K562 (cell line): ENCODE data around the gene TRRAP. TPM values are rescaled to one million over a fixed set of nuclear protein-coding genes. Genes with fewer than 3 reads are reported as not detected.

Experiments
- ATAC-seq: fragments of 200-7000 bp; cut with Tn5 transposase; 3 replicates; pipeline ENCODE4 v1.9.1; 2020; ENCODE audit warnings: moderate library complexity
- BruUV-seq: library from RNA; stranded (reverse); fragments of 400-500 nt; replicated peaks from 2 replicates; lab custom pipeline; 2021; lab: Mats Ljungman, UMichigan
- CTCF ChIA-PET: fragments of 300-600 bp; formaldehyde crosslinking; extraction: SDS; loops from one replicate; lab custom pipeline; 2021; ENCODE audit warnings: low intra/inter-chr PET ratio; lab: Yijun Ruan, JAX
- POLR2A ChIA-PET: fragments of 300-600, 350-650 bp; sonication (Branson Sonifier 250); formaldehyde crosslinking; extraction: SDS; loops from one replicate; lab custom pipeline; 2021; ENCODE audit warnings: antibody characterized with exemption, inconsistent platforms; lab: Yijun Ruan, JAX
- DNase-seq, 4 experiments: peaks; one replicate each; pipeline versions ENCODE4 v3.0.0 to v3.0.0-alpha.2; 2011 to 2018; ENCODE audit warnings: low spot score in 3 of 4, mixed read lengths in 3 of 4; ENCODE audit errors: extremely low read depth in 1 of 4
- FAIRE-seq: peaks from 2 replicates; lab custom pipeline; 2011; peaks lifted over from hg19 to GRCh38; lab: Jason Lieb, UNC
- H2AFZ ChIP-seq: 2 replicates; pipeline ENCODE4 v1.6.0; 2011; ENCODE audit warnings: low read depth, low read length, control low read depth, inconsistent platforms
- H3K27ac ChIP-seq: fragments of 200-600 bp; 3 replicates; pipeline ENCODE4 v1.8.0; 2011; ENCODE audit warnings: low read depth, mild to moderate bottlenecking, control low read depth, inconsistent platforms, low read length, moderate library complexity, mixed read lengths; ENCODE audit errors: extremely low read depth
- H3K27me3 ChIP-seq, 2 experiments: fragments of 300-600 bp in 1 of 2; 2 replicates in 1 of 2; 3 replicates in 1 of 2; pipeline versions ENCODE4 v1.6.0 to v1.8.0; 2011; ENCODE audit warnings: inconsistent platforms in 2 of 2, low read length in 2 of 2, mild to moderate bottlenecking in 1 of 2, mixed read lengths in 1 of 2, moderate library complexity in 1 of 2; ENCODE audit not compliant: control insufficient read depth in 2 of 2, insufficient read depth in 2 of 2
- H3K36me3 ChIP-seq: fragments of 300-600 bp; 3 replicates; pipeline ENCODE4 v1.8.0; 2011; ENCODE audit warnings: mild to moderate bottlenecking, low read length, inconsistent platforms; ENCODE audit not compliant: control insufficient read depth, insufficient read depth
- H3K4me1 ChIP-seq, 2 experiments: fragments of 200-600 bp in 1 of 2; replicated peaks in 1 of 2; 2 replicates in 1 of 2; 3 replicates in 1 of 2; pipeline versions ENCODE4 v1.5.1 to v1.8.0; 2011; ENCODE audit warnings: inconsistent platforms in 2 of 2, low read length in 2 of 2, mild to moderate bottlenecking in 1 of 2, mixed read lengths in 1 of 2, moderate library complexity in 1 of 2; ENCODE audit not compliant: control insufficient read depth in 2 of 2, insufficient read depth in 2 of 2
- H3K4me2 ChIP-seq: 2 replicates; pipeline ENCODE4 v1.6.1; 2011; ENCODE audit warnings: low read length, control low read depth, inconsistent platforms, mixed read lengths; ENCODE audit not compliant: insufficient read depth
- H3K4me3 ChIP-seq: fragments of 200-600 bp; sonication (generic), shearing (Covaris generic); 2 replicates; pipeline ENCODE4 v1.5.1; 2016; ENCODE audit warnings: control low read depth, inconsistent platforms
- H3K79me2 ChIP-seq: fragments of 200-600 bp; 3 replicates; pipeline ENCODE4 v1.8.0; 2011; ENCODE audit warnings: low read length, inconsistent platforms; ENCODE audit not compliant: control insufficient read depth, insufficient read depth
- H3K9ac ChIP-seq, 2 experiments: 2 replicates each; pipeline versions ENCODE4 v1.6.0 to v1.6.1; 2011; ENCODE audit warnings: low read depth in 2 of 2, low read length in 2 of 2, control low read depth in 1 of 2, inconsistent platforms in 1 of 2, mild to moderate bottlenecking in 1 of 2, mixed read lengths in 1 of 2; ENCODE audit not compliant: insufficient read depth in 1 of 2
- H3K9me1 ChIP-seq: one replicate; pipeline ENCODE4 v1.6.0; 2011; ENCODE audit warnings: inconsistent platforms, mild to moderate bottlenecking, low read length, moderate library complexity; ENCODE audit not compliant: control insufficient read depth, insufficient read depth
- H3K9me3 ChIP-seq: replicated peaks from 2 replicates; pipeline ENCODE4 v1.5.1; 2011; ENCODE audit warnings: low read depth, low read length, inconsistent platforms; ENCODE audit not compliant: control insufficient read depth, insufficient read depth
- H4K20me1 ChIP-seq: replicated peaks from 2 replicates; pipeline ENCODE4 v1.6.1; 2011; ENCODE audit warnings: low read length, inconsistent platforms, mixed read lengths; ENCODE audit not compliant: control insufficient read depth, insufficient read depth
- HDAC8 ChIP-seq: fragments of 450-650 bp; IDR thresholded peaks from 2 replicates; pipeline ENCODE4 v1.6.1; 2016; ENCODE audit warnings: mild to moderate bottlenecking, missing genetic modification characterization, moderate library complexity, missing compliant biosample characterization
- HMGN3 ChIP-seq: IDR thresholded peaks from 2 replicates; pipeline ENCODE4 v1.6.1; 2011; ENCODE audit warnings: borderline replicate concordance, low read depth, mild to moderate bottlenecking, mixed read lengths, low read length; ENCODE audit not compliant: insufficient read length; ENCODE audit errors: extremely low read depth
- PHF20 ChIP-seq: fragments of 450-650 bp; IDR thresholded peaks from 2 replicates; pipeline ENCODE4 v1.6.1; 2018; ENCODE audit not compliant: partially characterized antibody
- POLR2AphosphoS2 ChIP-seq: IDR thresholded peaks from 2 replicates; pipeline ENCODE4 v1.6.1; 2012; ENCODE audit warnings: low read length, improper control_type of control experiment
- POLR2H ChIP-seq: IDR thresholded peaks from 2 replicates; pipeline ENCODE4 v1.6.1; 2016; ENCODE audit warnings: missing genetic modification characterization, low read depth, mild to moderate bottlenecking, control low read depth, missing compliant biosample characterization, moderate library complexity
- SLC30A9 ChIP-seq: fragments of 250-450 bp; sonication (Bioruptor Pico); IDR thresholded peaks from 2 replicates; pipeline ENCODE4 v1.8.0; 2022; ENCODE audit warnings: mild to moderate bottlenecking, moderate library complexity
- ZFP30 ChIP-seq: fragments of 250-450 bp; sonication (Bioruptor Pico); IDR thresholded peaks from 2 replicates; pipeline ENCODE4 v1.8.0; 2022; ENCODE audit warnings: moderate library complexity, mild to moderate bottlenecking, inconsistent platforms, borderline replicate concordance
- ZNF436 ChIP-seq: fragments of 250-450, 450-650 bp; sonication (Bioruptor Pico); formaldehyde crosslinking; IDR thresholded peaks from 2 replicates; pipeline ENCODE4 v1.7.0; 2020; ENCODE audit warnings: mild to moderate bottlenecking
- ZNF586 ChIP-seq: fragments of 450-650 bp; formaldehyde crosslinking; conservative IDR thresholded peaks from 2 replicates; pipeline ENCODE4 v1.4.0; 2020; ENCODE audit warnings: mild to moderate bottlenecking, moderate library complexity
- WGBS: fragments of 100-300 bp; shearing (Covaris generic); methylation state at CpG from one replicate; pipeline ENCODE4 v1.1.6; 2016; ENCODE audit warnings: low coverage, mixed read lengths; ENCODE audit not compliant: insufficient coverage; ENCODE audit errors: missing lambda C conversion rate; 5-methylcytosine and 5-hydroxymethylcytosine counted together
- in situ Hi-C: fragments of 300-500 bp; cut with MboI; formaldehyde crosslinking; loops from 4 replicates; pipeline ENCODE4 v1.15.0; 2018; ENCODE audit warnings: inconsistent platforms, mixed read lengths
- intact Hi-C: fragments of 100-400 bp; cut with micrococcal nuclease; formaldehyde crosslinking; loops from 2 replicates; pipeline ENCODE4 v1.14.2; 2022
- polyA plus RNA-seq, 8 experiments: library from polyadenylated mRNA; depleted of rRNA in 4 of 8; stranded (reverse) in 5 of 8; unstranded in 3 of 8; fragments of >200 nt; fragmentation: Nextera tagmentation in 2 of 8; fragmentation: Illumina TruSeq in 1 of 8; extraction: Ambion mirVana in 2 of 8; extraction: Trizol in 1 of 8; gene quantifications; 2 replicates each; pipeline versions ENCODE4 v1.2.1 to v1.2.3, GENCODE V29; 2011 to 2014; ENCODE audit warnings: inconsistent platforms in 1 of 8, missing spikeins in 1 of 8
- total RNA-seq, 7 experiments: library from RNA; depleted of rRNA in 6 of 7; stranded (reverse); fragments of >200 nt in 6 of 7; fragmentation: Illumina TruSeq in 2 of 7; extraction: Trizol in 2 of 7; gene quantifications; 2 replicates each; pipeline versions ENCODE4 v1.2.1 to v1.2.3, GENCODE V29; 2011 to 2021; ENCODE audit warnings: low replicate concordance in 1 of 7
- TF ChIP-seq, protein P1 (sequence below): fragments of 250-450 bp; sonication (Bioruptor Pico); IDR thresholded peaks from 2 replicates; pipeline ENCODE4 v1.5.0; 2021
- TF ChIP-seq, protein P2 (sequence below): sonication (generic); formaldehyde crosslinking; IDR thresholded peaks from 2 replicates; pipeline ENCODE4 v1.8.1; 2023; ENCODE audit warnings: mild to moderate bottlenecking, missing genetic modification reagents
- TF ChIP-seq, protein P3 (sequence below): fragments of 450-650 bp; IDR thresholded peaks from 2 replicates; pipeline ENCODE4 v1.6.1; 2017; ENCODE audit warnings: antibody characterized with exemption, mild to moderate bottlenecking

The TRRAP gene
- total and polyA plus RNA-seq, 9 of the 15 experiments (the other 6 are each of a cell fraction or from before 2014, with no cell fraction given), result 1.3 to 47.2 (median 9.7) TPM

DNA sequence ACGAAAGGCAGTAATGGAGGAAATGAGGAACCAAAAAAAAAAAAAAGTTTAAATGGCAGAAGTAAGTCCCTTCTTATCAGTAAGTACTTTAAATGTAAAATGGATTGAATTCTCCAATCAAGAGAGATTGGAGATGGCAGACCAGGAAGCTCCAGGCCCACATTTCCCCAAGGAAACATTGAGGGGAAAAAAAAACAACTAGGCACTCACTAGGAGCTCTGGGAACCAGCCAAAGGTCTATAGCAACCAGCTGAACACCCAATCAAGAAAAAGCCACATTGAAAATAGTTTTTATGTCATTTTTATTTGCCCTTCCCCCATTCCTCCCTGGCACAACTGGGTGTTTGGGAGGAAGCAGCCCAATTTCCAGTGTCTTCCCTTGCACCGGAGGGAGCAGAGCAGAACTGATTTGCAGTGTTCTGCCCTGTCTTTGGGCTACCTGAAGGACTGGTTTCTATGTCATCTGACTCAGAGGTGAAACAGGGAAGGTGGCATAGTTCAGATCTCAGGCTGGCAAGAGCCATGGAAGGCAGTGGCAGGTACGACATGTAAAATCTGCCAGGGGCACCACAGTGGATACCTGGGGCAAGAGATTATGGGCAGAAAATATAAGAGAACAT lies 143.7 kb downstream of the TRRAP start:
- Histone ChIP-seq H3K36me3 (peaks cover 22% of the 10 kb centered on the region; the same call in 2 of the 3 replicates), H3K4me2 (no peak overlapping the region), H3K9ac (no peak overlapping the region), H3K9me1 (no peaks in the 10 kb centered on the region), H3K27ac (no peak overlapping the region), H4K20me1 (no peaks in the 10 kb centered on the region), H3K9me3 (no peaks in the 10 kb centered on the region), H3K27me3 (no peaks in the 10 kb centered on the region), H3K79me2 (no peaks in the 10 kb centered on the region), H3K4me1 (no peaks in the 10 kb centered on the region), H2AFZ (no peak overlapping the region), H3K4me3 (no peak overlapping the region)
- ChIA-PET POLR2A (interaction anchor here (0.6 to 1.2 kb wide), 3 partner anchors 8 to 39 kb away, joined by 3 to 4 read pairs (median 3); no protein-coding TSS in a partner anchor), CTCF (no interaction called here)
- no peak for DNase-seq
- no TSS peak for BruUV-seq
- no peak for FAIRE-seq
- in situ Hi-C loops, result no loop called here
- TF ChIP-seq HMGN3 (no peak), POLR2AphosphoS2 (no peak), ZNF586 (CRISPR knock-in tag) (no peak), ZFP30 (no peak), ZNF436 (CRISPR knock-in tag) (no peak), POLR2H (tag) (no peak), PHF20 (no peak), SLC30A9 (CRISPR knock-in tag) (no peak), HDAC8 (no peak)
- TF ChIP-seq, protein P1, sequence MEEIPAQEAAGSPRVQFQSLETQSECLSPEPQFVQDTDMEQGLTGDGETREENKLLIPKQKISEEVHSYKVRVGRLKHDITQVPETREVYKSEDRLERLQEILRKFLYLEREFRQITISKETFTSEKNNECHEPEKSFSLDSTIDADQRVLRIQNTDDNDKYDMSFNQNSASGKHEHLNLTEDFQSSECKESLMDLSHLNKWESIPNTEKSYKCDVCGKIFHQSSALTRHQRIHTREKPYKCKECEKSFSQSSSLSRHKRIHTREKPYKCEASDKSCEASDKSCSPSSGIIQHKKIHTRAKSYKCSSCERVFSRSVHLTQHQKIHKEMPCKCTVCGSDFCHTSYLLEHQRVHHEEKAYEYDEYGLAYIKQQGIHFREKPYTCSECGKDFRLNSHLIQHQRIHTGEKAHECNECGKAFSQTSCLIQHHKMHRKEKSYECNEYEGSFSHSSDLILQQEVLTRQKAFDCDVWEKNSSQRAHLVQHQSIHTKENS, result no peak
- TF ChIP-seq, protein P2, sequence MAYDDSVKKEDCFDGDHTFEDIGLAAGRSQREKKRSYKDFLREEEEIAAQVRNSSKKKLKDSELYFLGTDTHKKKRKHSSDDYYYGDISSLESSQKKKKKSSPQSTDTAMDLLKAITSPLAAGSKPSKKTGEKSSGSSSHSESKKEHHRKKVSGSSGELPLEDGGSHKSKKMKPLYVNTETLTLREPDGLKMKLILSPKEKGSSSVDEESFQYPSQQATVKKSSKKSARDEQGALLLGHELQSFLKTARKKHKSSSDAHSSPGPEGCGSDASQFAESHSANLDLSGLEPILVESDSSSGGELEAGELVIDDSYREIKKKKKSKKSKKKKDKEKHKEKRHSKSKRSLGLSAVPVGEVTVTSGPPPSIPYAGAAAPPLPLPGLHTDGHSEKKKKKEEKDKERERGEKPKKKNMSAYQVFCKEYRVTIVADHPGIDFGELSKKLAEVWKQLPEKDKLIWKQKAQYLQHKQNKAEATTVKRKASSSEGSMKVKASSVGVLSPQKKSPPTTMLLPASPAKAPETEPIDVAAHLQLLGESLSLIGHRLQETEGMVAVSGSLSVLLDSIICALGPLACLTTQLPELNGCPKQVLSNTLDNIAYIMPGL (CRISPR knock-in tag), result no peak
- TF ChIP-seq, protein P3, sequence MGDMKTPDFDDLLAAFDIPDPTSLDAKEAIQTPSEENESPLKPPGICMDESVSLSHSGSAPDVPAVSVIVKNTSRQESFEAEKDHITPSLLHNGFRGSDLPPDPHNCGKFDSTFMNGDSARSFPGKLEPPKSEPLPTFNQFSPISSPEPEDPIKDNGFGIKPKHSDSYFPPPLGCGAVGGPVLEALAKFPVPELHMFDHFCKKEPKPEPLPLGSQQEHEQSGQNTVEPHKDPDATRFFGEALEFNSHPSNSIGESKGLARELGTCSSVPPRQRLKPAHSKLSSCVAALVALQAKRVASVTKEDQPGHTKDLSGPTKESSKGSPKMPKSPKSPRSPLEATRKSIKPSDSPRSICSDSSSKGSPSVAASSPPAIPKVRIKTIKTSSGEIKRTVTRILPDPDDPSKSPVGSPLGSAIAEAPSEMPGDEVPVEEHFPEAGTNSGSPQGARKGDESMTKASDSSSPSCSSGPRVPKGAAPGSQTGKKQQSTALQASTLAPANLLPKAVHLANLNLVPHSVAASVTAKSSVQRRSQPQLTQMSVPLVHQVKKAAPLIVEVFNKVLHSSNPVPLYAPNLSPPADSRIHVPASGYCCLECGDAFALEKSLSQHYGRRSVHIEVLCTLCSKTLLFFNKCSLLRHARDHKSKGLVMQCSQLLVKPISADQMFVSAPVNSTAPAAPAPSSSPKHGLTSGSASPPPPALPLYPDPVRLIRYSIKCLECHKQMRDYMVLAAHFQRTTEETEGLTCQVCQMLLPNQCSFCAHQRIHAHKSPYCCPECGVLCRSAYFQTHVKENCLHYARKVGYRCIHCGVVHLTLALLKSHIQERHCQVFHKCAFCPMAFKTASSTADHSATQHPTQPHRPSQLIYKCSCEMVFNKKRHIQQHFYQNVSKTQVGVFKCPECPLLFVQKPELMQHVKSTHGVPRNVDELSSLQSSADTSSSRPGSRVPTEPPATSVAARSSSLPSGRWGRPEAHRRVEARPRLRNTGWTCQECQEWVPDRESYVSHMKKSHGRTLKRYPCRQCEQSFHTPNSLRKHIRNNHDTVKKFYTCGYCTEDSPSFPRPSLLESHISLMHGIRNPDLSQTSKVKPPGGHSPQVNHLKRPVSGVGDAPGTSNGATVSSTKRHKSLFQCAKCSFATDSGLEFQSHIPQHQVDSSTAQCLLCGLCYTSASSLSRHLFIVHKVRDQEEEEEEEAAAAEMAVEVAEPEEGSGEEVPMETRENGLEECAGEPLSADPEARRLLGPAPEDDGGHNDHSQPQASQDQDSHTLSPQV, result no peak
- intact Hi-C loops, result no loop called here
- no peak for ATAC-seq
- 77% methylated on average over 3 of the region's 3 CpGs for WGBS
